IPS-18a (cell line): ENCODE data around the gene CCL11.
"Not testable (repeated sequence)": the region's sequence is repeated elsewhere in the genome, so short reads cannot be mapped to it uniquely, and the experiment has no call there.

Experiments
- H3K27ac ChIP-seq: one replicate; pipeline ENCODE4 v1.5.1; 2013; ENCODE audit warnings: low read length
- H3K27me3 ChIP-seq: one replicate; pipeline ENCODE4 v1.6.1; 2013; ENCODE audit warnings: mild to moderate bottlenecking, low read length; ENCODE audit not compliant: control insufficient read depth, insufficient read depth
- H3K36me3 ChIP-seq: one replicate; pipeline ENCODE4 v1.6.1; 2013; ENCODE audit warnings: low read depth, low read length; ENCODE audit not compliant: control insufficient read depth
- H3K4me1 ChIP-seq: one replicate; pipeline ENCODE4 v1.6.1; 2013; ENCODE audit warnings: low read depth, low read length; ENCODE audit not compliant: control insufficient read depth
- H3K4me3 ChIP-seq: one replicate; pipeline ENCODE4 v1.5.1; 2013; ENCODE audit warnings: low read length
- H3K9ac ChIP-seq: one replicate; pipeline ENCODE4 v1.6.1; 2013; ENCODE audit warnings: mild to moderate bottlenecking, low read length, moderate library complexity
- H3K9me3 ChIP-seq: one replicate; pipeline ENCODE4 v1.6.1; 2013; ENCODE audit warnings: low read depth, low read length; ENCODE audit not compliant: control insufficient read depth

Gene CCL11

GRCh38 chr17:34313164-34313563, 27.6 kb downstream of the CCL11 start:
- no peak overlapping the region for H3K9ac ChIP-seq
- H3K36me3 ChIP-seq = no peaks in the 10 kb centered on the region
- H3K27me3 ChIP-seq = no peaks in the 10 kb centered on the region
- H3K9me3 ChIP-seq = no peaks in the 10 kb centered on the region
- no peak overlapping the region for H3K4me3 ChIP-seq
- no peaks in the 10 kb centered on the region for H3K4me1 ChIP-seq
- no peak overlapping the region for H3K27ac ChIP-seq

GRCh38 chr17:34314279-34314678, 28.7 kb downstream of the CCL11 start:
- Histone ChIP-seq H3K27me3 (no peaks in the 10 kb centered on the region), H3K36me3 (no peaks in the 10 kb centered on the region), H3K9ac (no peak overlapping the region), H3K9me3 (no peaks in the 10 kb centered on the region), H3K4me1 (no peaks in the 10 kb centered on the region), H3K27ac (no peak overlapping the region), H3K4me3 (no peak overlapping the region)

GRCh38 chr17:34318474-34318873, 32.9 kb downstream of the CCL11 start:
- H3K4me3 ChIP-seq = no peak overlapping the region
- H3K4me1 ChIP-seq = no peaks in the 10 kb centered on the region

GRCh38 chr17:34319039-34319483, 33.5 kb downstream of the CCL11 start, which contains the start of gene CCL8:
TSS of gene CCL8 (plus strand) at chr17:34319435. CDS start at chr17:34319502, 67 bp downstream.
- Histone ChIP-seq H3K27me3 (no peaks in the 10 kb centered on the region), H3K4me1 (no peaks in the 10 kb centered on the region), H3K9me3 (no peaks in the 10 kb centered on the region), H3K4me3 (no peak within 1 kb of the TSS), H3K9ac (no peak within 1 kb of the TSS), H3K36me3 (no peaks in the 10 kb centered on the region), H3K27ac (no peak within 1 kb of the TSS)

More at GRCh38 chr17:34318474-34318873, 32.9 kb downstream of the CCL11 start:
- H3K9ac ChIP-seq = no peak overlapping the region
- no peak overlapping the region for H3K27ac ChIP-seq
- H3K9me3 ChIP-seq = no peaks in the 10 kb centered on the region
- H3K27me3 ChIP-seq = no peaks in the 10 kb centered on the region
- H3K36me3 ChIP-seq = no peaks in the 10 kb centered on the region

- Histone ChIP-seq H3K27me3 (no peaks in the 10 kb centered on the region), H3K4me1 (no peaks in the 10 kb centered on the region), H3K36me3 (no peaks in the 10 kb centered on the region), H3K4me3 (no peak overlapping the region), H3K9me3 (no peaks in the 10 kb centered on the region), H3K27ac (no peak overlapping the region), H3K9ac (no peak overlapping the region)
Measured at GRCh38 chr17:34321964-34322363, 36.4 kb downstream of the CCL11 start.

GRCh38 chr17:34327580-34327979, 42.0 kb downstream of the CCL11 start:
- H3K4me1 ChIP-seq, H3K4me3 ChIP-seq, H3K36me3 ChIP-seq, H3K9ac ChIP-seq, H3K27ac ChIP-seq, H3K9me3 ChIP-seq, H3K27me3 ChIP-seq: not testable (repeated sequence)

GRCh38 chr17:34337701-34338100, 52.2 kb downstream of the CCL11 start:
- no peaks in the 10 kb centered on the region for H3K27me3 ChIP-seq
- H3K9me3 ChIP-seq = no peaks in the 10 kb centered on the region
- H3K9ac ChIP-seq = no peak overlapping the region
- no peak overlapping the region for H3K4me3 ChIP-seq
- no peaks in the 10 kb centered on the region for H3K36me3 ChIP-seq
- no peaks in the 10 kb centered on the region for H3K4me1 ChIP-seq
- H3K27ac ChIP-seq = no peak overlapping the region
